Activated CD8-positive, alpha-beta T cell treated with anti-CD3 and anti-CD28 coated beads, Interleukin-2, amount 10 ng/mL, durations not matched to agents 7 days and 5 days (primary cell): ENCODE data around the gene PLEKHD1. TPM values are rescaled to one million over a fixed set of nuclear protein-coding genes. Genes with fewer than 3 reads are reported as not detected.

Experiments
- ATAC-seq: fragments of 150-1000 bp; cut with Tn5 transposase; one replicate; pipeline ENCODE4 v1.10.0; 2021; ENCODE audit warnings: moderate library complexity
- CTCF ChIA-PET: fragments of 350-600 bp; sonication (Branson Sonifier 250); formaldehyde crosslinking; loops from one replicate; lab custom pipeline; 2021; ENCODE audit warnings: antibody characterized with exemption; lab: Charles Lee
- POLR2A ChIA-PET: fragments of 350-600 bp; sonication (Branson Sonifier 250); formaldehyde crosslinking; loops from one replicate; lab custom pipeline; 2021; ENCODE audit warnings: antibody characterized with exemption; lab: Charles Lee
- DNase-seq: peaks from one replicate; pipeline ENCODE4 v3.0.0-alpha.2; 2020
- H3K27ac Mint-ChIP-seq: one replicate; pipeline ENCODE4 v1.8.0; 2021; ENCODE audit warnings: mild to moderate bottlenecking, mixed read lengths
- H3K27me3 Mint-ChIP-seq: one replicate; pipeline ENCODE4 v1.8.0; 2021; ENCODE audit warnings: low read depth, mixed read lengths
- H3K36me3 Mint-ChIP-seq: one replicate; pipeline ENCODE4 v1.8.0; 2021; ENCODE audit warnings: low read depth, mixed read lengths
- H3K4me1 Mint-ChIP-seq: one replicate; pipeline ENCODE4 v1.8.0; 2021; ENCODE audit warnings: low read depth, mixed read lengths
- H3K4me3 Mint-ChIP-seq: one replicate; pipeline ENCODE4 v1.8.0; 2021; ENCODE audit warnings: mild to moderate bottlenecking, mixed read lengths
- H3K9me3 Mint-ChIP-seq: one replicate; pipeline ENCODE4 v1.8.0; 2022; ENCODE audit warnings: mixed read lengths; ENCODE audit not compliant: insufficient read depth
- total RNA-seq, 2 experiments: library from RNA; stranded (reverse); gene quantifications; one replicate each; pipeline ENCODE4 v1.2.3, GENCODE V29; 2021

The PLEKHD1 gene
- total RNA-seq, 2 experiments from 2014 or later = 0.10 to 0.13 TPM

GRCh38 chr14:69525896-69526295 is 41.4 kb downstream of the PLEKHD1 start:
- Mint-ChIP-seq H3K4me3 (no peak overlapping the region), H3K9me3 (no peaks in the 10 kb centered on the region), H3K36me3 (no peaks in the 10 kb centered on the region), H3K27ac (no peak overlapping the region), H3K27me3 (peaks cover 6% of the 10 kb centered on the region), H3K4me1 (no peaks in the 10 kb centered on the region)
- no peak for ATAC-seq
- ChIA-PET POLR2A (no interaction called here), CTCF (no interaction called here)
- no peak for DNase-seq

GRCh38 chr14:69527635-69528034 is 43.1 kb downstream of the PLEKHD1 start:
- Mint-ChIP-seq H3K27me3 (peaks cover 16% of the 10 kb centered on the region), H3K4me1 (no peaks in the 10 kb centered on the region), H3K36me3 (no peaks in the 10 kb centered on the region), H3K27ac (no peak overlapping the region), H3K4me3 (no peak overlapping the region), H3K9me3 (no peaks in the 10 kb centered on the region)
- DNase-seq (no peak), ATAC-seq (no peak)
- CTCF ChIA-PET = no interaction called here
- POLR2A ChIA-PET = no interaction called here

- Mint-ChIP-seq H3K4me1 (no peaks in the 10 kb centered on the region), H3K36me3 (no peaks in the 10 kb centered on the region)
- POLR2A ChIA-PET = no interaction called here
Observed at GRCh38 chr14:69528143-69528542, 43.6 kb downstream of the PLEKHD1 start.

GRCh38 chr14:69528930-69529329 is 44.4 kb downstream of the PLEKHD1 start:
- H3K36me3 Mint-ChIP-seq = no peaks in the 10 kb centered on the region
- no peaks in the 10 kb centered on the region for H3K9me3 Mint-ChIP-seq
- CTCF ChIA-PET = interaction anchor here (1.2 to 1.8 kb wide), 3 partner anchors 10 to 19 kb away, joined by 3 to 4 read pairs (median 4); no protein-coding TSS in a partner anchor
- no peaks in the 10 kb centered on the region for H3K4me1 Mint-ChIP-seq
- POLR2A ChIA-PET = no interaction called here
- DNase-seq (no peak), ATAC-seq (no peak)
- H3K4me3 Mint-ChIP-seq = no peak overlapping the region
- peaks cover 23% of the 10 kb centered on the region for H3K27me3 Mint-ChIP-seq
- no peak overlapping the region for H3K27ac Mint-ChIP-seq

More at GRCh38 chr14:69528143-69528542, 43.6 kb downstream of the PLEKHD1 start:
- CTCF ChIA-PET = no interaction called here
- Mint-ChIP-seq H3K9me3 (no peaks in the 10 kb centered on the region), H3K4me3 (no peak overlapping the region), H3K27ac (no peak overlapping the region), H3K27me3 (peaks cover 19% of the 10 kb centered on the region)
- DNase-seq (no peak), ATAC-seq (no peak)

- H3K36me3 Mint-ChIP-seq = no peaks in the 10 kb centered on the region
- H3K27me3 Mint-ChIP-seq = peaks cover 23% of the 10 kb centered on the region
- ChIA-PET POLR2A (no interaction called here), CTCF (interaction anchor here (1.2 to 1.8 kb wide), 3 partner anchors 11 to 19 kb away, joined by 3 to 4 read pairs (median 4); no protein-coding TSS in a partner anchor)
- no peaks in the 10 kb centered on the region for H3K9me3 Mint-ChIP-seq
- H3K27ac Mint-ChIP-seq = no peak overlapping the region
- ATAC-seq (no peak), DNase-seq (no peak)
- no peak overlapping the region for H3K4me3 Mint-ChIP-seq
- H3K4me1 Mint-ChIP-seq = no peaks in the 10 kb centered on the region
Observed at GRCh38 chr14:69529563-69529962, 45.0 kb downstream of the PLEKHD1 start.

GRCh38 chr14:69530095-69530494 is 45.6 kb downstream of the PLEKHD1 start:
- ChIA-PET CTCF (interaction anchor here (1.2 to 1.8 kb wide), 2 partner anchors 12 to 13 kb away, joined by 3 to 4 read pairs; no protein-coding TSS in a partner anchor), POLR2A (no interaction called here)
- Mint-ChIP-seq H3K4me1 (no peaks in the 10 kb centered on the region), H3K27me3 (peaks cover 27% of the 10 kb centered on the region), H3K27ac (no peak overlapping the region), H3K4me3 (no peak overlapping the region), H3K9me3 (no peaks in the 10 kb centered on the region), H3K36me3 (no peaks in the 10 kb centered on the region)
- DNase-seq (no peak), ATAC-seq (no peak)

GRCh38 chr14:69531135-69531534 is 46.6 kb downstream of the PLEKHD1 start:
- no peaks in the 10 kb centered on the region for H3K4me1 Mint-ChIP-seq
- CTCF ChIA-PET = no interaction called here
- H3K36me3 Mint-ChIP-seq = no peaks in the 10 kb centered on the region
- ATAC-seq (no peak), DNase-seq (no peak)
- peaks cover 31% of the 10 kb centered on the region for H3K27me3 Mint-ChIP-seq
- H3K4me3 Mint-ChIP-seq = no peak overlapping the region
- POLR2A ChIA-PET = no interaction called here
- no peaks in the 10 kb centered on the region for H3K9me3 Mint-ChIP-seq
- H3K27ac Mint-ChIP-seq = no peak overlapping the region

GRCh38 chr14:69532561-69533340 is 48.2 kb downstream of the PLEKHD1 start:
- ChIA-PET POLR2A (no interaction called here), CTCF (no interaction called here)
- ATAC-seq (no peak), DNase-seq (no peak)
- H3K4me3 Mint-ChIP-seq = no peak overlapping the region
- H3K9me3 Mint-ChIP-seq = no peaks in the 10 kb centered on the region
- peaks cover 40% of the 10 kb centered on the region for H3K27me3 Mint-ChIP-seq
- H3K36me3 Mint-ChIP-seq = no peaks in the 10 kb centered on the region
- no peak overlapping the region for H3K27ac Mint-ChIP-seq
- H3K4me1 Mint-ChIP-seq = no peaks in the 10 kb centered on the region

- ATAC-seq (no peak), DNase-seq (no peak)
- Mint-ChIP-seq H3K27ac (no peak overlapping the region), H3K9me3 (no peaks in the 10 kb centered on the region), H3K27me3 (peaks cover 48% of the 10 kb centered on the region), H3K4me1 (no peaks in the 10 kb centered on the region), H3K36me3 (no peaks in the 10 kb centered on the region), H3K4me3 (no peak overlapping the region)
- CTCF ChIA-PET = interaction anchor here (1.0 to 1.9 kb wide), 2 partner anchors 10 to 39 kb away, joined by 3 to 8 read pairs; partner anchors contain the start of gene CCDC177
- POLR2A ChIA-PET = no interaction called here
Observed at GRCh38 chr14:69535230-69535848, 50.8 kb downstream of the PLEKHD1 start.

- Mint-ChIP-seq H3K36me3 (no peaks in the 10 kb centered on the region), H3K4me3 (no peak overlapping the region), H3K4me1 (no peaks in the 10 kb centered on the region), H3K27ac (no peak overlapping the region), H3K27me3 (peaks cover 42% of the 10 kb centered on the region), H3K9me3 (no peaks in the 10 kb centered on the region)
- ChIA-PET CTCF (no interaction called here), POLR2A (no interaction called here)
- ATAC-seq (no peak), DNase-seq (no peak)
Observed at GRCh38 chr14:69536971-69537370, 52.4 kb downstream of the PLEKHD1 start.

- no peak overlapping the region for H3K4me3 Mint-ChIP-seq
- POLR2A ChIA-PET = no interaction called here
- H3K36me3 Mint-ChIP-seq = no peaks in the 10 kb centered on the region
- no peak for DNase-seq
- no peak for ATAC-seq
- H3K27me3 Mint-ChIP-seq = peaks cover 43% of the 10 kb centered on the region
- H3K27ac Mint-ChIP-seq = no peak overlapping the region
- H3K9me3 Mint-ChIP-seq = no peaks in the 10 kb centered on the region
- H3K4me1 Mint-ChIP-seq = peaks cover 2% of the 10 kb centered on the region
- CTCF ChIA-PET = interaction anchor here (0.6 kb wide), 1 partner anchor 47 kb away, joined by 3 read pairs; no protein-coding TSS in a partner anchor
Observed at GRCh38 chr14:69537900-69538299, 53.4 kb downstream of the PLEKHD1 start.

GRCh38 chr14:69538766-69539165 is 54.2 kb downstream of the PLEKHD1 start:
- H3K4me1 Mint-ChIP-seq = peaks cover 9% of the 10 kb centered on the region
- H3K9me3 Mint-ChIP-seq = no peaks in the 10 kb centered on the region
- CTCF ChIA-PET = no interaction called here
- no peaks in the 10 kb centered on the region for H3K36me3 Mint-ChIP-seq
- DNase-seq = no peak
- ATAC-seq = no peak
- H3K4me3 Mint-ChIP-seq = no peak overlapping the region
- peaks cover 37% of the 10 kb centered on the region for H3K27me3 Mint-ChIP-seq
- no peak overlapping the region for H3K27ac Mint-ChIP-seq
- POLR2A ChIA-PET = no interaction called here
